OCI-LY3 (cell line): ENCODE results near the gene PRUNE2.

Experiments used
- CTCF ChIP-seq: fragments of 200-600, 300-600 bp; sonication (generic); IDR thresholded peaks from 2 replicates; pipeline ENCODE4 v1.5.1; 2014; ENCODE audit warnings: antibody characterized with exemption, low read length, low read depth
- EZH2phosphoT487 ChIP-seq: fragments of 200-600 bp; shearing (Covaris generic); IDR thresholded peaks from 2 replicates; pipeline ENCODE4 v1.6.1; 2018; ENCODE audit warnings: antibody characterized with exemption, mixed run types, low read depth

- TF ChIP-seq CTCF = no peak
- no peak for TF ChIP-seq EZH2phosphoT487
Measured at GRCh38 chr9:76629205-76629990, 276.5 kb downstream of the PRUNE2 start.
